Caki2 (cell line): ENCODE results near the gene SMG1. TPM values are rescaled to one million over a fixed set of nuclear protein-coding genes. Genes with fewer than 3 reads are reported as not detected.
"Not testable (repeated sequence)": the region's sequence is repeated elsewhere in the genome, so short reads cannot be mapped to it uniquely, and the experiment has no call there.

Experiments used
- DNase-seq: peaks from one replicate; pipeline ENCODE4 v3.0.0-alpha.2; 2015; ENCODE audit warnings: low read depth
- in situ Hi-C: cut with HindIII; loops from 2 replicates; pipeline ENCODE4 v1.10.0; 2016; ENCODE audit warnings: low sequenced_read_pairs, low pct_unique_long_range_greater_than_20kb, mixed read lengths
- total RNA-seq: library from RNA; depleted of rRNA; stranded (reverse); fragments of >200 nt; shearing (Covaris generic); gene quantifications from 2 replicates; pipeline ENCODE4 v1.2.3, GENCODE V29; 2014; ENCODE audit warnings: low replicate concordance; rRNA removed

SMG1 gene
- 16.4 and 35.6 TPM in 2 replicates for total RNA-seq

GRCh38 chr16:18925986-18926865 is at the start of gene SMG1:
Gene SMG1, minus strand, starts transcription at chr16:18926408. Its CDS starts 367 bp downstream, at chr16:18926041.
- in situ Hi-C loops = not testable (repeated sequence)

DNA sequence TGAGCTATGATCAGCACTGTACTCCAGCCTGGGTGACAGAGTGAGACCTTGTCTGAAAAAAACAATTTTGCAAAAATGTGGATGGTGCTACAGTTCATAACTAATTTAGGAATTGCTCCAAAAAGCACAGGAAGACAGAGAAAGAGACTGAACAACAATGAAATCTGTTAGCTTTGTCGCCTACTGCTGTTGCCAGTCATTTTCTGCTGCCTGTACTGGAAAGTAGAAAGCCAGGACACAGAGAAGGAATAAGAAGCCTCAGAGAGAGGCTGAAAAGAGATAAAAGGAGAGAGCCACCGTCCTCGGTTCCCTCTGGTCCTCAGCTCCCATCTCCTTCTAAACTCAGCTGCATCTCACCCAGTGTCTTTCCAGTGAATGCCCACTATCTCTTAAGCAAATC is 48.9 kb upstream of the SMG1 start:
- no peak for DNase-seq
- in situ Hi-C loops = loop anchor here (10.0 kb wide), 1 partner anchor 170 kb away; the partner anchor contains the start of gene ARL6IP1

More at GRCh38 chr16:18925986-18926865, at the start of gene SMG1:
- DNase-seq = peak; percentile 100

DNA sequence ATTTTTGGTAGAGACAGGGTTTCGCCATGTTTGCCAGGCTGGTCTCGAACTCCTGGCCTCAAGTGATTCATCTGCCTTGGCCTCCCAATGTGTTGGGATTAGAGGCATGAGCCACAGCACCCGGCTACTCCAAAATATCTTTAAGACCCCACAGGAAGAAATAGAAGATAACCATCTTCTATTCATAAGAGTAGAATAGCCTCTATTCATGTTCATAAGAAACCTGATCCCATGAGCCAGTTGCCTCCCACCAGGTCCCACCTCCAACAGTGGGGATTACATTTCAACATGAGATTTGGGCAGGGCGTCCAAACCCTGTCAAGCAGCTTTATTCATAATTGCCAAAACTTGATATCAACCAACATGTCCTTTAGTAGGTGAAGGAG is 43.6 kb upstream of the SMG1 start:
- in situ Hi-C loops = loop anchor here (10.0 kb wide), 1 partner anchor 165 kb away; the partner anchor contains the start of gene ARL6IP1
- DNase-seq = no peak

DNA sequence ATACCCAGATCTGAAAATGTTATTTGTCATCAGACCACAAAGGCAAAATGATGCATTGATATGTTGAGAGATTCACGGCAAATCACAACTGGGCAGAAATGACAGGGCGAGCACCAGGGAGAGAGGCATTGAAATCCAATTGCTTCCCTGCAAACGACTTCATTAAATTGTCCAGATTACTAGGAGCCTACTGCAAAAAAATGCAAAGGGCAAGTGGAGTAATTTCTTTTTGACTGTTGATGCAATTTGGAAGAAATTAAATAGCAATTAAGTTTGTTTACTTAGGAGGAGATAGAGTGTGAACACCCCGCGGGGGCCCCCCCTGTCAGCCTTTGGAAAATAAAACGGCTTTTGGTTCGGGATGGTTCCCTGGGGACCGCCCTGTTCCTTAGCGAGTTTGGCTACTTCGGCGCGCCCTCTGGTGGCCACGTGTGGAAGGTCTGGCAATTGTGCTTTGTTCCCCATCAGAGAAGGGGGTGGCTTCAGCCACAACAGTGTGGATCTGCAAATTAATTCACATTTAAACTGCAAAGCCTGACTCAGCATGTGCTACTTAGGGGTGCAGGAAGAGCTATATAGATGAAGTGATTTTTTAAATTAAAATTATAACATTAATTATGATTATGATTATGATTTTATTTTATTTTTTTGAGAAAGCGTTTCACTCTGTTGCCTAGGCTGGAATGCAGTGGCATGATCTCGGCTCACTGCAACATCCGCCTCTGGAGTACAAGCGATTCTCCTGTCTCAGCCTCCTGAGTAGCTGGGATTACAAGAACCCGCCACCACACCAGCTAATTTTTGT is 43.0 kb upstream of the SMG1 start:
- in situ Hi-C loops = no loop called here
- DNase-seq = peak; percentile 71

GRCh38 chr16:18966791-18967190 is 40.6 kb upstream of the SMG1 start:
- DNase-seq = no peak
- in situ Hi-C loops = no loop called here

- in situ Hi-C loops = no loop called here
- DNase-seq = no peak
Measured at GRCh38 chr16:18965555-18965954, 39.3 kb upstream of the SMG1 start.

GRCh38 chr16:18959031-18959505 is 32.9 kb upstream of the SMG1 start:
- in situ Hi-C loops = no loop called here
- DNase-seq = no peak

DNA sequence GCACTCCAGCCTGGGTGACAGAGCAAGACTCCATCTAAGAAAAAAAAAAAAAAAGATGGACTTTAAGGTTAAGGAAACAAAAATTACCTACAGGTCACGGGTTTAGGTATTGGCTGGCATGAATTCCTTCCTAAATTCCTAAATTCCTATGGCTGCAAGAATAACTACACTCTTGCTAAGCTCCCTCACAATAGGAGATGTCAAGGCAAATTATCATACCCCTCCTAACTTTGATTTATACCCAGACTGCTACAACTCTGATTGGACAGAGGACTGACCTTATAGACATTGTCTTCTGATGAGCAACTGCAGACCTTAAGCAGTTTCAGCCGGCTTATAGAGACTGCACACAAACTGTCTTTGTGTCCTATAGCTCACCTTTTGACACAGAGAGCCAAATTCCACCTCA is 32.4 kb upstream of the SMG1 start:
- DNase-seq = peak; percentile 60
- in situ Hi-C loops = no loop called here

GRCh38 chr16:18956658-18957241 is 30.5 kb upstream of the SMG1 start:
- DNase-seq, in situ Hi-C loops: not testable (repeated sequence)

- DNase-seq, in situ Hi-C loops: not testable (repeated sequence)
Measured at GRCh38 chr16:18955874-18956580, 29.8 kb upstream of the SMG1 start.

DNA sequence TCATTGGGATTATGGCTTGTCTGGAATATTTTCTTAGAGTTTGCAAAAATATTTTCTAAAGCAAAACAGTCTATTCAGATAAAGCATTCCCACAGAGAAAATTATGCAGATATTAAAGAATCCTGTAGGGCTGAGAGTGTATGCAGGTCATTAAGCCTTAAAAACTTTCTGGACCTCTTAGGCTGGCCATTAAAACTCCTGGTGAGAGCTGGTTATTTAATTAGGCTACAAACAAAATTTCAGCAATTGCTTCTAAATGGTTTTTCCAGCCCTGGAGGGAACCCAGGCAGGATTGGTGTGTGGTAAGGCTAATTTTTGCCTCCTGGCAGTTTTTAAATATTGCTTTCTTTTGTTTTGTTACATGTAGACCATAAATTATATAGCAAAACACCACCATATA is 27.3 kb upstream of the SMG1 start:
- in situ Hi-C loops = no loop called here
- no peak for DNase-seq

DNA sequence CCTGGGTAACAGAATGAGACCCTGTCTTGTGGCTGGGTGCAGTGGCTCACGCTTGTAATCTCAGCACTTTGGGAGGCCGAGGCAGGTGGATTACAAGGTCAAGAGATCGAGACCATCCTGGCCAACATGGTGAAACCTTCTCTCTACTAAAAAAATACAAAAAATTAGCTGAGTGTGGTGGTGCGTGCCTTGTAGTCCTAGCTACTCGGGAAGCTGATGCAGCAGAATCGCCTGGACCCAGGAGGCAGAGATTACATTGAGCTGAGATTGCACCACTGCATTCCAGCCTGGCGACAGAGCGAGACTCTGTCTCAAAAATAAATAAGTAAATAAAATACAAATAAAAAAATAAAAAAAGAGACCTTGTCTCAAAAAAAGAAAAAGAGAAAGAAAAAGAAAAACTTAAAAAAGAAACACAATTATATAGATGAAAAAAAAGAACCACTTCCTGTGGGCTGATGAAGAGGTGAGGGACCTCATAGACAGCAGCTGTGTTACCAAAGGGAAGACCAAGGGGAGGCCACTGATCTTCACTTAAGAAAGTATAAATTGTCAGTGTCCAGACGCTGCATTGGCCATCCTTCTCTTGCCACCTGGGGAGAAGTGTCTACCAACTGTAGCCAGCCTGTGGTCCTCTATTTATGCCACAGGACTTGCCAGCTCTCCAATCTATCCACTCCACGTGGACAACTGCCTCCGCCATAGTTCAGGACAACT is 24.4 kb upstream of the SMG1 start:
- no peak for DNase-seq
- in situ Hi-C loops = no loop called here

DNA sequence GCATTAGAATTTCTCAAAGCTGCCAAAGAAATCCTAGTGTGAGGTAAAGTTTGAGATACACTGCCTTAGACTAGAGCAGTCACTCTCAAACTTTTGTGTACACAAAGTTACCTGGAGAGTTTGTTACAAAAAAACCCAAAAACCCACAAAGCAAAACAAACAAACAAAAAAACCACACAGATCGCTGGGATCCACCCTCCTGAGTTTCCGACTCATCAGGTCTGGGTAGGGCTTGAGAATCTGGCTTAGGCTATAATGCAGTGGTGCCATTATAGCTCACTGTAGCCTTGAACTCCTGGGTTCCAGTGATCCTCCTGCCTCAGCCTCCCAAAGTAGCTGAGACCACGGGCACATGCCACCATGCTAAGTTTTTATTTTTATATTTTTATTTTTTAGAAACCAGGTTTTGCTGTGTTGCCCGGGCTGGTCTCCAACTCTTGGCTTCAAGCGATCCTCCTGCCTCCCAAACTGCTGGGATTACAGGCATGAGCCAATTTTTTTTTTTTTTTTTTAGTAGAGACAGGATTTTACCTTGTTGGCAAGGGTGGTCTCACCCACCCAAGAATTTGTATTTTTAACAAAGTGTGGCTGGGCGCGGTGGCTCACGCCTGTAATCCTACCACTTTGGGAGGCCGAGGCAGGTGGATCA is 22.3 kb upstream of the SMG1 start:
- no peak for DNase-seq
- in situ Hi-C loops = no loop called here

DNA sequence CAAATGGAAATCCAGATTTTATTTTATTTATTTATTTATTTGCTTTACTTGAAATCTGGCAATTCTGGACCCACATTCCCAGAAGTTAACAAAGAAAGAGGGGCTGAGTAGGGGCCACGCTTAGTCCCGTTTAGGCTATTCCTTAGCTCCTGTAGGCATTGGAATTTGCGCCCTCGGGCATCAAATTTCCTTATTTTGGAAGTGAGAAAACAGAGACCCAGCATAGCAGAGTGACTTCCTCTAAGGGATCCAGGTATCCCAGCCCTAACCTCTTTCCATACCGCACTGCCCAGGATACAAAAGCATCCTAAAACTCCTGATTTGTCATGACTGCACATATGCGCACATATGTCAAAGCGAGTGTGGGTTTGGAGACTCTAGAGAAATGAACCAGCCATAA is 19.0 kb upstream of the SMG1 start:
- DNase-seq = no peak
- in situ Hi-C loops = no loop called here

DNA sequence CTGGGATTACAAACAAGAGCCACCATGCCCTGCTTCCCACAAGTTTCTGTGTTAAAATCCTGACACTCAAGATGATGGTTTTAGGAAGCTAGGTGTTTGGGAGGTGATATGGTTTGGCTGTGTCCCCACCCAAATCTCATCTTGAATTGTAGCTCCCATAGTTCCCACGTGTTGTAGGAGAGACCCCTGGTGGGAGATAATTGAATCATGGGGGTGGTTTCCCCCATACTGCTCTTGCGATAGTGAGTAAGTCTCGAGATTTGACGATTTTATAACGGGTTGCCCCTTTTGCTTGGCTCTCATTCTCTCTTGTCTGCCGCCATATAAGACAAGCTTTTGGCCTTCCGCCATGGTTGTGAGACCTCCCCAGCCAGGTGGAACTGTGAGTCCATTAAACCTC is 17.2 kb upstream of the SMG1 start:
- no peak for DNase-seq
- in situ Hi-C loops = no loop called here

GRCh38 chr16:18942061-18942460 is 15.9 kb upstream of the SMG1 start:
- in situ Hi-C loops = no loop called here
- no peak for DNase-seq

DNA sequence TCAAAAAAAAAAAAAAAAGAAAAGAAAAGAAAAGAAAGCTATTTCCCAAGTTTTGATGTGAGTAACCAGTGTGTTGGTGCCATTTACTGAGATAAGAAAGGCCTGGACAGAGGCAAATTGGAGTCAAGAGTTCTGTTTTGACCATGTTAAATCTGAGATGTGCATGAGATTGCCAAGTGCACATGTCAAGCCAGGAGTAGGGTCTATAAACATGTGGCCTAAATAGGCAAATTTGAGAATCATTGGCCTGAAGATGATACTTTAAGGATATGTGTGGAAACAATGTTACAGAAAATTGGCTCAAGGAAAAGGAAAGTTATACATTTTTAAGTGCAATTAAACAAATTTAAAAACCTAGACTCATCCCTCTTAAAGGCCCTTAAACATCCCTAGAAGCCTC is 15.3 kb upstream of the SMG1 start:
- DNase-seq = no peak
- in situ Hi-C loops = no loop called here
